ENCODE data around the gene MRPS15. TPM values are rescaled to one million over a fixed set of nuclear protein-coding genes. Genes with fewer than 3 reads are reported as not detected.
A peak's percentile ranks its signal among the peaks of the same experiment; 100 is the strongest.
"Not testable (repeated sequence)": the region's sequence is repeated elsewhere in the genome, so short reads cannot be mapped to it uniquely, and the experiment has no call there.

MRPS15 gene
- 104 and 113 TPM in 2 replicates for total RNA-seq (2014; rRNA removed; shearing (Covaris generic); ENCODE audit: low replicate concordance)

GRCh38 chr1:36463803-36464604 lies at the start of gene MRPS15:
TSS of gene MRPS15 (minus strand) at chr1:36464384. CDS start at chr1:36464275, 109 bp downstream.
- H3K4me3 ChIP-seq, result peak within 1 kb of the TSS; percentile 100
- no peaks in the 10 kb centered on the region; the same call in 1 of the 2 replicates for H3K9me3 ChIP-seq
- H3K36me3 ChIP-seq, result peaks cover 27% of the 10 kb centered on the region
- peak; percentile 94 for DNase-seq
- no peaks in the 10 kb centered on the region for H3K27me3 ChIP-seq

- DNase-seq, result no peak
- Histone ChIP-seq H3K36me3 (no peaks in the 10 kb centered on the region), H3K27me3 (no peaks in the 10 kb centered on the region), H3K9me3 (no peaks in the 10 kb centered on the region), H3K4me3 (no peak overlapping the region)
Observed at GRCh38 chr1:36512842-36513241, 48.7 kb upstream of the MRPS15 start.

- Histone ChIP-seq H3K4me3 (no peak overlapping the region), H3K36me3 (no peaks in the 10 kb centered on the region), H3K27me3 (no peaks in the 10 kb centered on the region), H3K9me3 (no peaks in the 10 kb centered on the region)
- peak; percentile 10 for DNase-seq
Observed at GRCh38 chr1:36511804-36512798, 47.9 kb upstream of the MRPS15 start.

GRCh38 chr1:36511220-36511619 lies 47.0 kb upstream of the MRPS15 start:
- not testable (repeated sequence) for H3K36me3 ChIP-seq, H3K9me3 ChIP-seq, H3K27me3 ChIP-seq

GRCh38 chr1:36510418-36510817 lies 46.2 kb upstream of the MRPS15 start:
- no peaks in the 10 kb centered on the region for H3K9me3 ChIP-seq
- H3K27me3 ChIP-seq, result no peaks in the 10 kb centered on the region
- no peak overlapping the region for H3K4me3 ChIP-seq
- DNase-seq, result no peak
- H3K36me3 ChIP-seq, result no peaks in the 10 kb centered on the region

More at GRCh38 chr1:36511220-36511619, 47.0 kb upstream of the MRPS15 start:
- not testable (repeated sequence) for H3K4me3 ChIP-seq, DNase-seq

GRCh38 chr1:36508257-36508656 lies 44.1 kb upstream of the MRPS15 start:
- H3K9me3 ChIP-seq, result no peaks in the 10 kb centered on the region
- peaks cover 2% of the 10 kb centered on the region for H3K27me3 ChIP-seq
- H3K36me3 ChIP-seq, result no peaks in the 10 kb centered on the region
- no peak for DNase-seq
- no peak overlapping the region for H3K4me3 ChIP-seq

GRCh38 chr1:36506276-36506920 lies 42.2 kb upstream of the MRPS15 start:
- no peak overlapping the region for H3K4me3 ChIP-seq
- no peaks in the 10 kb centered on the region for H3K9me3 ChIP-seq
- no peak for DNase-seq
- no peaks in the 10 kb centered on the region for H3K36me3 ChIP-seq
- H3K27me3 ChIP-seq, result peaks cover 13% of the 10 kb centered on the region

GRCh38 chr1:36503733-36504132 lies 39.5 kb upstream of the MRPS15 start:
- H3K9me3 ChIP-seq, result no peaks in the 10 kb centered on the region
- no peak overlapping the region for H3K4me3 ChIP-seq
- no peaks in the 10 kb centered on the region for H3K36me3 ChIP-seq
- no peak for DNase-seq
- H3K27me3 ChIP-seq, result peaks cover 13% of the 10 kb centered on the region

- no peak for DNase-seq
- no peaks in the 10 kb centered on the region for H3K9me3 ChIP-seq
- peaks cover 13% of the 10 kb centered on the region for H3K27me3 ChIP-seq
- no peak overlapping the region for H3K4me3 ChIP-seq
- H3K36me3 ChIP-seq, result no peaks in the 10 kb centered on the region
Observed at GRCh38 chr1:36503159-36503558, 39.0 kb upstream of the MRPS15 start.

- peaks cover 18% of the 10 kb centered on the region for H3K27me3 ChIP-seq
- DNase-seq, result no peak
- no peaks in the 10 kb centered on the region for H3K36me3 ChIP-seq
- H3K4me3 ChIP-seq, result no peak overlapping the region
- no peaks in the 10 kb centered on the region for H3K9me3 ChIP-seq
Observed at GRCh38 chr1:36502616-36503015, 38.4 kb upstream of the MRPS15 start.

- not testable (repeated sequence) for H3K4me3 ChIP-seq, DNase-seq, H3K9me3 ChIP-seq, H3K36me3 ChIP-seq
- H3K27me3 ChIP-seq, result peaks cover 21% of the 10 kb centered on the region
Observed at GRCh38 chr1:36501911-36502310, 37.7 kb upstream of the MRPS15 start.

GRCh38 chr1:36497207-36497606 lies 33.0 kb upstream of the MRPS15 start:
- Histone ChIP-seq H3K9me3 (no peaks in the 10 kb centered on the region), H3K36me3 (no peaks in the 10 kb centered on the region), H3K4me3 (no peak overlapping the region), H3K27me3 (peaks cover 11% of the 10 kb centered on the region)
- no peak for DNase-seq

- Histone ChIP-seq H3K9me3 (no peaks in the 10 kb centered on the region), H3K27me3 (peaks cover 10% of the 10 kb centered on the region), H3K4me3 (no peak overlapping the region), H3K36me3 (no peaks in the 10 kb centered on the region)
- no peak for DNase-seq
Observed at GRCh38 chr1:36494971-36495370, 30.8 kb upstream of the MRPS15 start.

- H3K4me3 ChIP-seq, result no peak overlapping the region
- no peaks in the 10 kb centered on the region for H3K36me3 ChIP-seq
- H3K27me3 ChIP-seq, result peaks cover 10% of the 10 kb centered on the region
- no peak for DNase-seq
- no peaks in the 10 kb centered on the region for H3K9me3 ChIP-seq
Observed at GRCh38 chr1:36493524-36493923, 29.3 kb upstream of the MRPS15 start.

GRCh38 chr1:36492491-36492890 lies 28.3 kb upstream of the MRPS15 start:
- Histone ChIP-seq H3K27me3 (peaks cover 5% of the 10 kb centered on the region), H3K4me3 (no peak overlapping the region), H3K9me3 (no peaks in the 10 kb centered on the region), H3K36me3 (no peaks in the 10 kb centered on the region)
- DNase-seq, result no peak

- H3K9me3 ChIP-seq, DNase-seq, H3K4me3 ChIP-seq, H3K36me3 ChIP-seq, H3K27me3 ChIP-seq: not testable (repeated sequence)
Observed at GRCh38 chr1:36489258-36490051, 25.3 kb upstream of the MRPS15 start.
